NCI-H1694 treated with DMSO at 0.1 percent for 48 hours (cell line): Measurements from ENCODE around the gene DMD.

Experiments
- DNase-seq: peaks from one replicate; lab custom pipeline; 2025; lab: John Stamatoyannopoulos, UW

The DMD gene

GRCh38 chrX:32483534-32484136 is 727.7 kb downstream of the DMD start:
- peak; percentile 6 for DNase-seq

DNA sequence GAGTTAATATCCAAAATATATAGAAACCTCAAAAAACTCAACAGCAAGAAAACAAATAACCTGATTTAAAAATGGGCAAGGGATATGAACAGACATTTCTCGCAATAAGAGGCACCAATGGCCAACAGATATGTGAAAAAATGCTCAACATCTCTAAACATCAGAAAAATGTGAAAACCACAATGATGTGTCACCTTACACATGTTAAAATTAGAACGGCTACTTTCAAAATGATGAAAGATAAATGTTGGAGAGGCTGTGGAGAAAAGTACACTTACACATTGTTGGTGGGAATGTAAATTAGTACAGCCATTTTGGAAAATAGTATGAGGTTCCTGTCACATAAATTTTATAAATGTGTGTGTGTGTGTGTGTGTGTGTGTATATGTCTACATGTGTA is 731.3 kb downstream of the DMD start:
- no peak for DNase-seq

- DNase-seq: no peak
Observed at GRCh38 chrX:32472364-32472763, 739.0 kb downstream of the DMD start.

DNA sequence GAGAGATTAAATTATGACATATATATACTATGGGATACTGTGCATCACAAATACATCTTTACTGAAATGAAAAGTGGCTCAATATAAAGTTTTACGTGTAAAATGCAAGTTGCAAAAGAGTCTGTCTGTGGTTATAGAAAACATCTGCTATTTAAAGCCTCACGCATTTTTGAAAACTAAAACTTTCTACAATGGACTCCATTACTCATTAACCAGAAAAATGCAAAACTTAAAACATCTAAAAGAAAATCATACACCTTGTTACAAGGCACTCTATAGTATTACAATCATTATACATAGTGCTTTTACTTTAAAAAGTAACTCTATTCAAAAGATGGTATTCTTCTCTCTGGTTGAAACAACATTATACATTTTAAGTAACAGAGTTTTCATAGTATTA is 755.6 kb downstream of the DMD start:
- no peak for DNase-seq

GRCh38 chrX:32451954-32452695 is 759.2 kb downstream of the DMD start:
- DNase-seq: no peak

- DNase-seq: no peak
Observed at GRCh38 chrX:32448945-32449344, 762.4 kb downstream of the DMD start.

DNA sequence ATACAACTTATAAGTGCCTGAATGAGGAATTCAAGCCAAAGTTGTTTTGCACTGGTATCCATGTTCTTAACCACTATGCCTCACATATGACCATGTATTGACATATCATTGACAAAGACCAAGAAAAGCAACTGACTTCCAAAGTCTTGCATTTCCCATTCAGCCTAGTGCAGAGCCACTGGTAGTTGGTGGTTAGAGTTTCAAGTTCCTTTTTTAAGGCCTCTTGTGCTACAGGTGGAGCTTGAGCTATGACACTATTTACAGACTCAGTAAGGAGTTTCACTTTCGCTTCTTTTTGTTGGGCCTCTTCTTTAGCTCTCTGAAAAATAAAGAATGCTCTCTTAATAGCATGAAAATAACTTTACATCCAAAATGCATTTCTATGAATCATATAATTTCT is 763.0 kb downstream of the DMD start:
- no peak for DNase-seq

- no peak for DNase-seq
Observed at GRCh38 chrX:32447640-32448039, 763.7 kb downstream of the DMD start.

- DNase-seq: no peak
Observed at GRCh38 chrX:32443841-32444240, 767.5 kb downstream of the DMD start.

- DNase-seq: no peak
Observed at GRCh38 chrX:32421266-32421665, 790.1 kb downstream of the DMD start.

GRCh38 chrX:32408389-32408788 is 803.0 kb downstream of the DMD start:
- no peak for DNase-seq

DNA sequence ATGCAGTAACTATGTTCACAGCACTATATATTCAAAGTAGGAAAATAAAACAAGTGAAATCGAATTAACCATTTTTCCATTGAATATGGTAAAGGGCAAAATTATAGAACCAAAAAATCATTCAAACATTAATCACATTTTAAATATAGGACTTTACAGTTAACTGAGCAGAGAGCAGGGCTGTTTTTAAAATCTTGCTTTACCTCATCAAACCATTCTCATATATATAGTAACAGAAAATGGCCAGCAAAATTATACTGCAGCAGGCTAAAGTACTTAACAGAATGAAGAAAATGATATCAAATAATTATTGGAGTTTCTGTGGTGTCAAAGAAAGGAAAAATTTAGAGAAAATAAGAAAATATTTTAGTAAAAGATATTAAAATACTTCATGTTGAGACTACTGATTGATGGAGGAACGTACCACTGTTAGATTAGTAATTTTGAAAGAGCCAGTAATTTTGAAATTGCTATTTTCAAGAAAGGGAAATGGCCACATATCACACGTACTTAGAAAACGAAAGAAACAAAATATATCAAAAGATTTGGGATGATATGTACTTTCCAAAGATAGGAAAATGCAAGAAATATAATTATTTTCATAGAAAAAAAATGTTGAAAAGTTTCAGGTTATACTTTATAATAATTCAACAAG is 813.7 kb downstream of the DMD start:
- DNase-seq: no peak

DNA sequence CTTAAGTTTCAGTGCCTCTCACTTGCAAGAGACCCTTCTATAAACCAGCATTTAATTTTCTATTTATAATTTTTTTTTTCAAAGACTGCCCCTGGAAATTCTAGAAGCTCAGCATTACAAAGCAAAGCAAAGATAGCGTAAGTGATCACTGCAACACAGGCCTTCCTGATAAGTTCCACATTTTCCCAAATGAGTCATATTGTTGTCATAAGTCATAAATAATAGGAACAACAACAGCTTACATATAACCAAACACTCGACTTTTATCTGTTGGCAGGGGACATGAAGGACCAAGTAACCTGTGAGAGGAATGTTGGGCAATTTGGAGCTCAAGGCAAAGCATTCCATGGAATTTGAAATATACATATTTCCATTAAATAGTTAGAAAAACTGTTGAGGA is 815.5 kb downstream of the DMD start:
- no peak for DNase-seq

DNA sequence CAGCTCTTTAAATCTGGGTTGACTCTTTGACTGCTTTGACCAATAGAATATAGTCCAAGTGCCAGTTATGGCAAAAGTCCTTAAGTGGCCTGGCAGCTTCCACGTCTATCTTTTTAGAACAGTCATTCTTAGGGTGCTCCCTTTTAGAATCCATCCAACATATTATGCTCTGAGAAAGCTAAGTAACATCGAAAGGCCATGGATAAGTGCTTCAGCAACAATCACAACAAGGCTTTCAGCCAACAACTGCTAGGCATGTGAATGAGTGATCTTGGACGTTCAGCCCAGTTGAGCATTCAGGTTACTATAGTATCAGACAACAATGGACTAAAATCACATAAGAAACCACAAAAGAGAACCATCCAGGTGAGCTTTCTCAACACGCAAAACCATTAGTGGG is 818.7 kb downstream of the DMD start:
- DNase-seq: no peak

DNA sequence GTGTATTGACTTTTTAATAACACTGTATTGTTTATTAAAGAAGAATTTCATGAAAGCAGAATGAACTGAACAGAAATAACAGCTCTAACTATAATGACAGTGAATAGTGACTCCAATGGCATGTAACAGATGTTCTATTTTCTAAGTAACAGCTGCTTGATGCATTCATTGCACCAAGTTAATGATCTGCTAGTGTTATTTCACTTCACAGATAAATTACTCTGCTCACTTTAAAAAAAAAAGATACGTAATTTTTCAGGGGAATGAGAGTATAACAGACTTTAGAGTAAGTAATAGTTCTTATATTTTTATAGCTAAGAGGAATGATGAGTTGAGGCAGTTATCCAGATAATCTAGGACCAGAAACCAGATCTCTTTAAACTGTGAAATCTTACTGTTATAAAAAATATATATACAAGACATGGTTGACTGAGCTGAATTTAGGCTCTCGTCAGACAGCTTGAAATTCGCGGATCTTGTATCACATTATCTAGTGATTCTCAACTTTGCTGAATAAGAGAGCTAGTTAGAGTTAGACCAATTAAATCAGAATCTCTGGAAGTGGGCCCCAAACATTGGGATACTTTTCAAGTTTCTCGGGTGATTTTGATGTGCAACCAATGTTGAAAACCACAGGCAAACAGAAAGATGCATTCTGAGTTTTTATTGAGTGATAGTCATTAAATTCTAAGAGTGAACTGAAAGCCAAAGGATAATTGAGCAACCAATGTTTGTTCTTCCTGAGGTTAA is 840.7 kb downstream of the DMD start:
- DNase-seq: no peak

DNA sequence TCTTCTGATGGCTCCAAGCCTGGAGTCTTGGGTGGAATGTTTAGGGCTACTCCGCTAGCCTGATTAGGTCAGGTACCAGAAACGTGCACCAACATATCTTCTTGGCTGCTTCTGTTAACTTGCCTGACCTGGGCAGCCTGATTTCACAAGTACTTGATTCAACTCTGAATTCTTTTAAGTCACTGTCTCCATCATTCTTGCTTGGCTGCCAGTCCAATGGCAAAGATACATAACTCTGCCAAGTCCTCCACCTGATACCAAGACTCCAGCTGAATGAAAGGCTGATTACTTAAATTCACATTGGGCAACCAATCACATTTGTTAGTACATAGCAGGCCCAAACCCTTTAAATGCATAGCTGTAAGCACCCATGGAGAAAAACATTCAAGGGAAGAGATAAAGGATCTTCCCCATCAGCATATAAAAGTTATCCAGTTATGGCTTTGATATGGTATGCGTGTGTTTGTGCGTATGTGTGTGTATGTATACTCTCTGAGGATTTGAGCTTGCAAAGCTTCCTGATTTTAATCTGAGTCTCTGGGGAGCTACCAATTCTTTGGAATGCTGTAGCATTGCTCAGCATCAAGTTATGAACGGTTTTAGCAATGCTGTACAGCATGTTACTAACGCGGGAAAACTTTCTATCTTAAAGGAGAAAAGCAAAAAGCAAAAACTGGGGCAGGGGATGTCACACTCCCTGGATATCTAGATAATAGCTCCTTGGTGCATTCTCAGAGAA is 917.2 kb downstream of the DMD start:
- no peak for DNase-seq

DNA sequence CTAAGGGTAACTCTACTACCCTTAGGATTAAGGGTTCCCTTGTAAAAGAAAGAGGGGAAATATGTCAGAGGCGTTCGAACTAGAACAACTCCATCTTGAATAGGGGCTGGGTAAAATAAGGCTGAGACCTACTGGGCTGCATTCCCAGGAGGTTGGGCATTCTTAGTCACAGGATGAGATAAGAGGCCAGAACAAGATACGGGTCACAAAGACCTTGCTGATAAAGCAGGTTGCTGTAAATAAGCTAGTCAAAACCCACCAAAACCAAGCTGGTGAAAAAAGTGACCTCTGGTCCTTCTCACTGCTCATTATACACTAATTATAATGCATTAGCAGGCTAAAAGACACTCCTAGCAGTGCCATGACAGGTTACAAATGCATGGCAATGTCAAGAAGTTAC is 922.0 kb downstream of the DMD start:
- no peak for DNase-seq

DNA sequence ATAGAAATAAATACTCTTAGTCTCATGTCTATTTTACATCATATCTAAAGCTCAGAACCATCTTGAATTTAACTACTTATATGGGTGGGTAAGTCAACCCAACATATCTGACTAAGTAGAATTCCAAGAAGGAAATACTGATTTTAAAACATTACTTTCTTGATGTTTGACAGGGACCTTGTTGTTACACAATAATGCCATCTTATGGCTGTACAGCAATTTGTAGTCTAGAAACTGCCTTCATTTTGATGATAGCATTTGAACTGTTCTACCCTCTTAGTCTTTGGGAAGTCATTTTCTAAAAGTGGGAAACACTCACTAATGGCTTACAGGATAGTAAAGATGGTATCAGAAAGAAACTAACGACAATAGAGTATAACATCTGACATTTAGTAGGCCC is 929.5 kb downstream of the DMD start:
- DNase-seq: no peak

DNA sequence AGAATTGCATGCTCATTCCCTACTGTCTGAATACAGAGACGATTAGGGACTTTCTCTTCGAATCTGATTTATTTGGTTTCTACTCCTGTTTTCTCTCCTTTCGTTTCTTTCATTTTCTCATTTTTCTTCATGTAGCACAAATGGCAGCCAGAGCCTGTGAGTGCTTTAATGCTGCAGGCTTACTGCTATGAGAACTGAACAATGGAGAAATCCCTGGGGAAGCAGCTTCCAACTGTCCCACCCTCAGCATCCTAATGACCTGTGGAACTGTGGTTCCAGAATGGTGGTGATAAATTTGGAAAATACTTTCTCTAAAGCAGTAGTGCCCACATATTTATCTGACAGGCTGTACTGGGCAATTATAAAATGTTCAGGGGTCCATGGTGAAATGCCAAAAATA is 930.4 kb downstream of the DMD start:
- DNase-seq: no peak

- DNase-seq: no peak
Observed at GRCh38 chrX:32280489-32280888, 930.9 kb downstream of the DMD start.

- no peak for DNase-seq
Observed at GRCh38 chrX:32276153-32276552, 935.2 kb downstream of the DMD start.

DNA sequence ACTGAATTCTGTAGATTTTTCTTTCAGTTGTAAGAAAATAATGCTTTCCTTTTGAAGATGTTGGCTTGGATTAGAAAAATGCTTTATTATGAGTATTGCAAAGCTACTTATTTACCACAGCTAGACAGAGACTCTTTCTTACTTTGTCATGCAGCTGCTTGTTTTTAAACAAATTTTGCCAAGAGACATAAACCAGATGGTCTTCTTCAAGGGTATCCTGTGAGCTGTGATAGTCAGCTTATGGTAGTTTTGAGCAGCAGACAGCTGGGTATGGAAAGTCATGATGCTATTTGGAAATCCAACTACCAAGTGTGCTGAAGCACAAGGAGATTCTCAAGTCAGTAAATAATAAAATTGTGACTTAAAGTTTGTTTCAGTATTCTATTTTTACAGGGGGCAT is 941.5 kb downstream of the DMD start:
- no peak for DNase-seq
